ENCODE data around the gene ELAPOR1. TPM values are rescaled to one million over a fixed set of nuclear protein-coding genes. Genes with fewer than 3 reads are reported as not detected.

The ELAPOR1 gene
- total and polyA plus RNA-seq, 4 donors = 0.13 to 0.42 (median 0.17) TPM; not detected in 1

DNA sequence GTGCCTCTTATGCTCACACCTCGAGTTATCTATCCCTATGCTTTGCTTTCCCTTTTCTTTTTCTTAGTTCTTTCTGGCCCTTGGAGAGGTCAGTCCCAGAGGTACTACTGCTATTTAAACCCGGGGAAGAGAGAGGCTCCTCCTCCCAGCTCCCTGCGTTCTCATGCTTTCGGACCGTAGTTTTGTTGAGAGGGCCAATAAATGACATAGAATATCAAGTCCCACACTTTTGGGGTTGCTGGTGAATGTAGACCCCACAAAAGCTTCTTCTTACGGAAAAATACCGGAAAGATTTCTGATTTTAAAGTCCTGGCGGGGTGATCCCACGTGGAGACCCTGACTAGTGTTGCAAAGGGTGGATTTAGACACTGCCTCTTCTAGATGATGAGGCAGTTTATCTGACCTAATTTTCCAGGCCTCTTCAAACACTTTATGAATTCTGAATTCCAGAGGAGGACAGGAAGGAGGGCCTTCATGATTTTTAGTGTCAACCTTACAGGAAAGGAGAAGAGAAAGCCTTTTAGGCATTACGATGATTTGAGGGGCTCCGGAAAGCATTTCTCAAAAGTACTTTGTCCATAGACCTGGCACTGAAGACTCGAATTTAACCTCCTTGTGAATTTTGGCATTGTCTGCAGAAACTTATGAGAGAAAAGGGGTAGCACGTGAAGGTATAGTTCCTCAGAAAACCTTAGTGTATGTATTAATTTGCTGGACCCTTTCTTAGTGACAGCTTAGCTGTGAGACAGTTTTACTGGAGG, 22.7 kb upstream of the ELAPOR1 start:
- Histone ChIP-seq H3K9me3 (ENCODE audit: control insufficient read depth in 4 of 4, low read length in 3 of 4) (no peaks in the 10 kb centered on the region), H3K9ac (ENCODE audit: low read depth in 1 of 2, low read length in 2 of 2) (peak overlapping the region; percentile 82 to 99), H3K27ac (ENCODE audit: low read depth in 1 of 2, low read length in 2 of 2) (peak overlapping the region; percentile 99 to 100), H3K36me3 (ENCODE audit: control insufficient read depth in 4 of 4, insufficient read depth in 3 of 4, low read depth in 1 of 4, low read length in 3 of 4) (peaks cover 0 to 12% (median 8%) of the 10 kb centered on the region in 4 donors), H3K27me3 (ENCODE audit: control insufficient read depth in 4 of 4, insufficient read depth in 4 of 4, low read length in 3 of 4) (no peaks in the 10 kb centered on the region), H3K4me1 (ENCODE audit: control insufficient read depth in 4 of 4, insufficient read depth in 4 of 4, low read length in 3 of 4) (peaks cover 3 to 30% (median 24%) of the 10 kb centered on the region in 4 donors), H3K4me3 (ENCODE audit: low read depth in 1 of 3, low read length in 3 of 3) (peak overlapping the region; percentile 71 to 95 (median 73))
- 4% methylated on average over 13 of the region's 13 CpGs for WGBS
- DNase-seq (ENCODE audit: low spot score) = no peak
- TF ChIP-seq, protein P1, sequence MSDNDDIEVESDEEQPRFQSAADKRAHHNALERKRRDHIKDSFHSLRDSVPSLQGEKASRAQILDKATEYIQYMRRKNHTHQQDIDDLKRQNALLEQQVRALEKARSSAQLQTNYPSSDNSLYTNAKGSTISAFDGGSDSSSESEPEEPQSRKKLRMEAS (IDR thresholded peaks at IDR 0.05) = peak; percentile 9
- TF ChIP-seq FOXA1 (IDR thresholded peaks at IDR 0.05) (no peak), NR2F2 (IDR thresholded peaks at IDR 0.05) (no peak), HNF4G (IDR thresholded peaks at IDR 0.05) (no peak), TAF1 (conservative IDR thresholded peaks at IDR 0.05) (peak; percentile 4), FOXA2 (IDR thresholded peaks at IDR 0.05) (no peak)
- TF ChIP-seq, protein P2, sequence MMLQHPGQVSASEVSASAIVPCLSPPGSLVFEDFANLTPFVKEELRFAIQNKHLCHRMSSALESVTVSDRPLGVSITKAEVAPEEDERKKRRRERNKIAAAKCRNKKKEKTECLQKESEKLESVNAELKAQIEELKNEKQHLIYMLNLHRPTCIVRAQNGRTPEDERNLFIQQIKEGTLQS (IDR thresholded peaks at IDR 0.05) = no peak
- TF ChIP-seq, protein P3, sequence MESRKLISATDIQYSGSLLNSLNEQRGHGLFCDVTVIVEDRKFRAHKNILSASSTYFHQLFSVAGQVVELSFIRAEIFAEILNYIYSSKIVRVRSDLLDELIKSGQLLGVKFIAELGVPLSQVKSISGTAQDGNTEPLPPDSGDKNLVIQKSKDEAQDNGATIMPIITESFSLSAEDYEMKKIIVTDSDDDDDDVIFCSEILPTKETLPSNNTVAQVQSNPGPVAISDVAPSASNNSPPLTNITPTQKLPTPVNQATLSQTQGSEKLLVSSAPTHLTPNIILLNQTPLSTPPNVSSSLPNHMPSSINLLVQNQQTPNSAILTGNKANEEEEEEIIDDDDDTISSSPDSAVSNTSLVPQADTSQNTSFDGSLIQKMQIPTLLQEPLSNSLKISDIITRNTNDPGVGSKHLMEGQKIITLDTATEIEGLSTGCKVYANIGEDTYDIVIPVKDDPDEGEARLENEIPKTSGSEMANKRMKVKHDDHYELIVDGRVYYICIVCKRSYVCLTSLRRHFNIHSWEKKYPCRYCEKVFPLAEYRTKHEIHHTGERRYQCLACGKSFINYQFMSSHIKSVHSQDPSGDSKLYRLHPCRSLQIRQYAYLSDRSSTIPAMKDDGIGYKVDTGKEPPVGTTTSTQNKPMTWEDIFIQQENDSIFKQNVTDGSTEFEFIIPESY (IDR thresholded peaks at IDR 0.05) = no peak

DNA sequence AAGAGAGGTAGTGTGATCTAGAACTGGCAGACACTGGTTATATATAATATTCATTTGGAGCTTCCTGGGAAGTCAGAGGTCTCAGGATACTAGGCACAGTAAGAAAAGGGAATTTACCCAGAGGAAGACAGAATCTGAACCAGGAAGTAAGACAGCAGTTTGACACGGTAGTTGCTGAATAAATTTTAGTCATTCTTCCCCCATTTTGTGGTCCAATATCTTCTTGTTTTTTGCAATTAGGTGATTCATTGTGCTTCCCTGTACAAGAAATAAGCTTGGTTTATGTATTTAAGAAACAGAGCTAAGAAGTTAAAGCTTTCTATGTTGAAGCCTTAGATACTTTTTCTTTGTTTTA, 22.1 kb upstream of the ELAPOR1 start:
- H3K9ac ChIP-seq (ENCODE audit: low read depth in 1 of 2, low read length in 2 of 2) = peak overlapping the region; percentile 82 to 99
- TF ChIP-seq YY1 (IDR thresholded peaks at IDR 0.05) = peak; percentile 61
- TF ChIP-seq, protein P4, sequence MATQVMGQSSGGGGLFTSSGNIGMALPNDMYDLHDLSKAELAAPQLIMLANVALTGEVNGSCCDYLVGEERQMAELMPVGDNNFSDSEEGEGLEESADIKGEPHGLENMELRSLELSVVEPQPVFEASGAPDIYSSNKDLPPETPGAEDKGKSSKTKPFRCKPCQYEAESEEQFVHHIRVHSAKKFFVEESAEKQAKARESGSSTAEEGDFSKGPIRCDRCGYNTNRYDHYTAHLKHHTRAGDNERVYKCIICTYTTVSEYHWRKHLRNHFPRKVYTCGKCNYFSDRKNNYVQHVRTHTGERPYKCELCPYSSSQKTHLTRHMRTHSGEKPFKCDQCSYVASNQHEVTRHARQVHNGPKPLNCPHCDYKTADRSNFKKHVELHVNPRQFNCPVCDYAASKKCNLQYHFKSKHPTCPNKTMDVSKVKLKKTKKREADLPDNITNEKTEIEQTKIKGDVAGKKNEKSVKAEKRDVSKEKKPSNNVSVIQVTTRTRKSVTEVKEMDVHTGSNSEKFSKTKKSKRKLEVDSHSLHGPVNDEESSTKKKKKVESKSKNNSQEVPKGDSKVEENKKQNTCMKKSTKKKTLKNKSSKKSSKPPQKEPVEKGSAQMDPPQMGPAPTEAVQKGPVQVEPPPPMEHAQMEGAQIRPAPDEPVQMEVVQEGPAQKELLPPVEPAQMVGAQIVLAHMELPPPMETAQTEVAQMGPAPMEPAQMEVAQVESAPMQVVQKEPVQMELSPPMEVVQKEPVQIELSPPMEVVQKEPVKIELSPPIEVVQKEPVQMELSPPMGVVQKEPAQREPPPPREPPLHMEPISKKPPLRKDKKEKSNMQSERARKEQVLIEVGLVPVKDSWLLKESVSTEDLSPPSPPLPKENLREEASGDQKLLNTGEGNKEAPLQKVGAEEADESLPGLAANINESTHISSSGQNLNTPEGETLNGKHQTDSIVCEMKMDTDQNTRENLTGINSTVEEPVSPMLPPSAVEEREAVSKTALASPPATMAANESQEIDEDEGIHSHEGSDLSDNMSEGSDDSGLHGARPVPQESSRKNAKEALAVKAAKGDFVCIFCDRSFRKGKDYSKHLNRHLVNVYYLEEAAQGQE (IDR thresholded peaks at IDR 0.05) = no peak
- 0% methylated on average over 1 of the region's 1 CpG for WGBS
- H3K4me3 ChIP-seq (ENCODE audit: low read depth in 1 of 3, low read length in 3 of 3) = peak overlapping the region; percentile 71 to 95 (median 73)
- peaks cover 0 to 16% (median 8%) of the 10 kb centered on the region in 4 donors for H3K36me3 ChIP-seq (ENCODE audit: control insufficient read depth in 4 of 4, insufficient read depth in 3 of 4, low read depth in 1 of 4, low read length in 3 of 4)
- no peak for DNase-seq (ENCODE audit: low spot score)
- H3K9me3 ChIP-seq (ENCODE audit: control insufficient read depth in 4 of 4, low read length in 3 of 4) = no peaks in the 10 kb centered on the region
- H3K27ac ChIP-seq (ENCODE audit: low read depth in 1 of 2, low read length in 2 of 2) = peak overlapping the region; percentile 99 to 100
- H3K4me1 ChIP-seq (ENCODE audit: control insufficient read depth in 4 of 4, insufficient read depth in 4 of 4, low read length in 3 of 4) = peaks cover 3 to 30% (median 24%) of the 10 kb centered on the region in 4 donors
- H3K27me3 ChIP-seq (ENCODE audit: control insufficient read depth in 4 of 4, insufficient read depth in 4 of 4, low read length in 3 of 4) = no peaks in the 10 kb centered on the region

DNA sequence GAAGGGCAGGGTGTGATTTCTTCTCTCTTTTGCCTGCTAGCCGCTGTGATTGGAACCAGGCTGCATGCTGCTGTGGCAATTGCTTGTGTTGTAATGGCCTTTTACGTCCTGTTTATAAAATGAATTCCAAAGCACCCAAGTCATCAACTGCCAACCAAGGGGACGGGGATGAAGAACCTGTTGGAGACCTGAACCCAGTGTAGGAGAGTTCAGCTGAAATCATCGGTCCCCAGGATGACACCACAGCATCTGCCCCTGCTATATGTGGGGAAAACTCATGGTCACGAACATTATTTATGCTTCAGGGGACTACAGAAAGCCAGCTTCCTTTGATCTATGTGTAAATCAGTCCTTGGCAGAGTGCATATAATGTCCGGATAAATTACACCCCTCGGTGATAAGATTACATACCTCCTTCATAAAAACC, 19.5 kb upstream of the ELAPOR1 start:
- WGBS = 88% methylated on average over 7 of the region's 7 CpGs
- no peak overlapping the region for H3K27ac ChIP-seq (ENCODE audit: low read depth in 1 of 2, low read length in 2 of 2)
- H3K9me3 ChIP-seq (ENCODE audit: control insufficient read depth in 4 of 4, low read length in 3 of 4) = no peaks in the 10 kb centered on the region
- peaks cover 3 to 25% (median 20%) of the 10 kb centered on the region in 4 donors for H3K4me1 ChIP-seq (ENCODE audit: control insufficient read depth in 4 of 4, insufficient read depth in 4 of 4, low read length in 3 of 4)
- TF ChIP-seq HNF4A (conservative IDR thresholded peaks at IDR 0.05) = no peak
- TF ChIP-seq JUND (IDR thresholded peaks at IDR 0.05) = no peak
- TF ChIP-seq YY1 (IDR thresholded peaks at IDR 0.05) = no peak
- no peaks in the 10 kb centered on the region for H3K27me3 ChIP-seq (ENCODE audit: control insufficient read depth in 4 of 4, insufficient read depth in 4 of 4, low read length in 3 of 4)
- DNase-seq (ENCODE audit: low spot score) = no peak
- H3K4me3 ChIP-seq (ENCODE audit: low read depth in 1 of 3, low read length in 3 of 3) = no peak overlapping the region
- H3K36me3 ChIP-seq (ENCODE audit: control insufficient read depth in 4 of 4, insufficient read depth in 3 of 4, low read depth in 1 of 4, low read length in 3 of 4) = peaks cover 0 to 16% (median 8%) of the 10 kb centered on the region in 4 donors
- no peak overlapping the region for H3K9ac ChIP-seq (ENCODE audit: low read depth in 1 of 2, low read length in 2 of 2)

Data from liver (tissue), 9 donors.